Measurements from ENCODE around the gene AP3B1. TPM values are rescaled to one million over a fixed set of nuclear protein-coding genes. Genes with fewer than 3 reads are reported as not detected.

AP3B1 gene
- total RNA-seq, 1 donor, result 77.4 TPM

DNA sequence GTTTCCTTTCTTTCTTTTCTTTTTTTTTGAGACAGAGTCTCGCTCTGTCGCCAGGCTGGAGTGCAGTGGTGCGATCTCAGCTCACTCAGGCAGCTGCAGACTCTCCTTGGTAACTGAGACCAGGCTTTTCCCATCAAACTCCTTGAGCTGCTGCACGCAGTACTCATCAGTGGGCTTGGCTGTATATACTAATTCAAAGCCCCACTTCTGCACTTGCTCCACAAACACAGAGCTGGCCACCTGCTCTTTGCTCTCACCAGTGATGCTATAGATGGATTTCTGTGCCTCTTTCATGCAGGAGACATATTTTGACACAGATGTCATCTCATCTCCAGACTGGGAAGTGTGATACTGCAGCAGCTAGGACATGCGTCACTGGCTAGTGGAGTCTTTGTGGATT, 252.7 kb downstream of the AP3B1 start:
- Histone ChIP-seq H3K4me1 (ENCODE audit: insufficient read depth, low read length) (no peaks in the 10 kb centered on the region), H3K9me3 (ENCODE audit: low read depth, low read length) (no peaks in the 10 kb centered on the region), H3K27ac (ENCODE audit: low read depth, low read length) (no peak overlapping the region), H2AFZ (ENCODE audit: low read length) (no peak overlapping the region), H4K20me1 (ENCODE audit: insufficient read depth, low read length) (no peaks in the 10 kb centered on the region), H3K4me2 (ENCODE audit: insufficient read depth, low read length) (no peak overlapping the region), H3K79me2 (ENCODE audit: insufficient read depth, low read length) (no peaks in the 10 kb centered on the region), H3K4me3 (ENCODE audit: insufficient read depth, low read length) (no peak overlapping the region), H3K27me3 (ENCODE audit: insufficient read depth, low read length) (no peaks in the 10 kb centered on the region), H3K36me3 (ENCODE audit: insufficient read depth, low read length) (no peaks in the 10 kb centered on the region)
- TF ChIP-seq, protein P1, sequence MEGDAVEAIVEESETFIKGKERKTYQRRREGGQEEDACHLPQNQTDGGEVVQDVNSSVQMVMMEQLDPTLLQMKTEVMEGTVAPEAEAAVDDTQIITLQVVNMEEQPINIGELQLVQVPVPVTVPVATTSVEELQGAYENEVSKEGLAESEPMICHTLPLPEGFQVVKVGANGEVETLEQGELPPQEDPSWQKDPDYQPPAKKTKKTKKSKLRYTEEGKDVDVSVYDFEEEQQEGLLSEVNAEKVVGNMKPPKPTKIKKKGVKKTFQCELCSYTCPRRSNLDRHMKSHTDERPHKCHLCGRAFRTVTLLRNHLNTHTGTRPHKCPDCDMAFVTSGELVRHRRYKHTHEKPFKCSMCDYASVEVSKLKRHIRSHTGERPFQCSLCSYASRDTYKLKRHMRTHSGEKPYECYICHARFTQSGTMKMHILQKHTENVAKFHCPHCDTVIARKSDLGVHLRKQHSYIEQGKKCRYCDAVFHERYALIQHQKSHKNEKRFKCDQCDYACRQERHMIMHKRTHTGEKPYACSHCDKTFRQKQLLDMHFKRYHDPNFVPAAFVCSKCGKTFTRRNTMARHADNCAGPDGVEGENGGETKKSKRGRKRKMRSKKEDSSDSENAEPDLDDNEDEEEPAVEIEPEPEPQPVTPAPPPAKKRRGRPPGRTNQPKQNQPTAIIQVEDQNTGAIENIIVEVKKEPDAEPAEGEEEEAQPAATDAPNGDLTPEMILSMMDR (IDR thresholded peaks at IDR 0.05; ENCODE audit: extremely low read depth, low read depth, low read length), result no peak
- no peak for DNase-seq (ENCODE audit: insufficient read length, low spot score, missing footprints)

DNA sequence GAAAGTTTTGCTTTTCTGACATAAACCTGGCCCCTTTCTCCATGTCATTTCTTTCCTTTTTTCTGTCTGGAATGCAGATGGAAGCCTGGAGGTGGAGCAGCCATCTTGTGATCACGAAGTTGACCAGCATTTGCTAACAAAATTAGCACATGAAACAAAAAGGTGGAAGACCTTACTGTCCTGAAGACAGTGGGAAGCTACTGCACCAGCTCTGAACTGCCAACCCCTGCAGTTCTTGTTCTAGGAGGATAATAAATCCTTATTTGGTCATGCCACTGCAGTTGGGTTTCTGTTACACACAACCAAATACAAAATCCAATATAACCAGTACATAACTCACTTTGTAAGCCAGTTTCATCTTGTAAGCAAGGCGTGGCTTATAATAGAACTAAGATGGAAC, 269.0 kb downstream of the AP3B1 start:
- Histone ChIP-seq H3K4me2 (ENCODE audit: insufficient read depth, low read length) (no peak overlapping the region), H3K79me2 (ENCODE audit: insufficient read depth, low read length) (no peaks in the 10 kb centered on the region), H3K36me3 (ENCODE audit: insufficient read depth, low read length) (no peaks in the 10 kb centered on the region), H3K27ac (ENCODE audit: low read depth, low read length) (no peak overlapping the region), H3K4me3 (ENCODE audit: insufficient read depth, low read length) (no peak overlapping the region), H3K4me1 (ENCODE audit: insufficient read depth, low read length) (no peaks in the 10 kb centered on the region), H3K27me3 (ENCODE audit: insufficient read depth, low read length) (no peaks in the 10 kb centered on the region), H4K20me1 (ENCODE audit: insufficient read depth, low read length) (no peaks in the 10 kb centered on the region), H2AFZ (ENCODE audit: low read length) (no peak overlapping the region), H3K9me3 (ENCODE audit: low read depth, low read length) (no peaks in the 10 kb centered on the region)
- DNase-seq (ENCODE audit: insufficient read length, low spot score, missing footprints), result no peak
- TF ChIP-seq, protein P1 (IDR thresholded peaks at IDR 0.05; ENCODE audit: extremely low read depth, low read depth, low read length), result no peak

DNA sequence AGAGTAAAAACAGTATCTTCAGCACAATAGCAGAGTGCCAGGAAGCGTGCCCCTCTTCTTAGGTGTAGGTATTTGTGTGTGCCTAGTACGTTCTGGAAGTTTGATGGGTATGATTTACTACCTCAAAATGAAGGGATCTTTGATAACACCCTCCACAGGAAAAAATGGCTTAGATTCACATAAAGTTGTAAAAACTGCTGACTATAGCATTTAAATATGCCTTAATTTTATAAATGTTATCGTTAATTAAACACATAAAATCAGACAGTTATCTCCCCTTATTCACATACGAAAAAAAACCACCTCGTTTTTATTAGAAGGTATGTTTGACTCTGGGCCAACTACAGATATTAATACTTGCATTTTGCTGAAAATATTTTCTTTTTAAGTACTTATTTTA, 274.8 kb downstream of the AP3B1 start:
- Histone ChIP-seq H3K4me1 (ENCODE audit: insufficient read depth, low read length) (no peaks in the 10 kb centered on the region), H3K4me3 (ENCODE audit: insufficient read depth, low read length) (no peak overlapping the region), H3K27me3 (ENCODE audit: insufficient read depth, low read length) (no peaks in the 10 kb centered on the region), H3K79me2 (ENCODE audit: insufficient read depth, low read length) (no peaks in the 10 kb centered on the region), H3K36me3 (ENCODE audit: insufficient read depth, low read length) (no peaks in the 10 kb centered on the region), H2AFZ (ENCODE audit: low read length) (no peak overlapping the region), H3K27ac (ENCODE audit: low read depth, low read length) (no peak overlapping the region), H3K4me2 (ENCODE audit: insufficient read depth, low read length) (no peak overlapping the region), H4K20me1 (ENCODE audit: insufficient read depth, low read length) (no peaks in the 10 kb centered on the region), H3K9me3 (ENCODE audit: low read depth, low read length) (no peaks in the 10 kb centered on the region)
- TF ChIP-seq, protein P1 (IDR thresholded peaks at IDR 0.05; ENCODE audit: extremely low read depth, low read depth, low read length), result no peak
- no peak for DNase-seq (ENCODE audit: insufficient read length, low spot score, missing footprints)

DNA sequence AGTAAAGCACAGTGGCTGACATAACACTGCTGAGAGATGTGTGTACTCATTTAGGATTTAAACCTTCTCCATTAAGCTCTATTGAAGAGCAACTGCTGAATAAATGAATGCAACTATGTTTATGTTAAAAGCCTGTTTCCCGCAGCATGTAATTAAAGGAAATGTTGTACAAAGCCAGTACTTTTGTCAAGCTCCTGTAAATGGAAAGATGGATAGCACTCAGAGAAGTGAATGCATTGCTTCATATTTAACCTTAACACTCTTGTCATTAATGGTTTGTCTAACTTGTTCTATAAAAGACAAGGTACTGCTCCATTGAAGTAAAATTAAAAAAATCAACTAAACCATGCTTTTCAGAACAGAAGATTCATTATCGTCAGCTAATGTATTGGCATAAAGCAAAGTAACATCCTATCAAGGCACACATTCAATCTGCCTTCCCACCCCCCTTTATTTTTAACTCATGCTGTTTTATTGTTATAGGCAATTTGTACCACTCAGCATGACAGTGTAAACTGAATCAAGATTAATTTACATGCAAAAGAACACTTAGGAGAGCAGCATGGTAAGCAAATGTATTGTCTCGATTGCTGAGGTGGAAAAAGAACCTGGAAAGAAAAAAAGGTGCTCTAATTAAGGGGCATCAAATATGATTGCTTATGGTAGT, 277.5 kb downstream of the AP3B1 start:
- Histone ChIP-seq H3K79me2 (ENCODE audit: insufficient read depth, low read length) (no peaks in the 10 kb centered on the region), H3K9me3 (ENCODE audit: low read depth, low read length) (no peaks in the 10 kb centered on the region), H3K4me2 (ENCODE audit: insufficient read depth, low read length) (no peak overlapping the region), H3K27me3 (ENCODE audit: insufficient read depth, low read length) (no peaks in the 10 kb centered on the region), H3K4me3 (ENCODE audit: insufficient read depth, low read length) (no peak overlapping the region), H3K36me3 (ENCODE audit: insufficient read depth, low read length) (no peaks in the 10 kb centered on the region), H3K4me1 (ENCODE audit: insufficient read depth, low read length) (no peaks in the 10 kb centered on the region), H3K27ac (ENCODE audit: low read depth, low read length) (no peak overlapping the region), H4K20me1 (ENCODE audit: insufficient read depth, low read length) (no peaks in the 10 kb centered on the region), H2AFZ (ENCODE audit: low read length) (no peak overlapping the region)
- no peak for DNase-seq (ENCODE audit: insufficient read length, low spot score, missing footprints)
- TF ChIP-seq, protein P1 (IDR thresholded peaks at IDR 0.05; ENCODE audit: extremely low read depth, low read depth, low read length), result no peak

Data from osteoblast (primary cell).